ENCODE data around the gene ERV3-1.
"Not testable (repeated sequence)": the region's sequence is repeated elsewhere in the genome, so short reads cannot be mapped to it uniquely, and the experiment has no call there.

The ERV3-1 gene

GRCh38 chr7:64944667-64945502, 61.6 kb downstream of the ERV3-1 start:
- DNase-seq (ENCODE audit: low spot score), result not testable (repeated sequence)

All from iPS-NIHi11 (cell line).